CMK (cell line): ENCODE data around the gene USP47.

Experiments
- DNase-seq: peaks from one replicate; pipeline ENCODE4 v3.0.0-alpha.2; 2010; ENCODE audit warnings: low read depth

The USP47 gene

GRCh38 chr11:11967669-11968510, 126.1 kb downstream of the USP47 start:
- DNase-seq, result no peak

GRCh38 chr11:11968511-11969280, 126.9 kb downstream of the USP47 start:
- DNase-seq, result no peak

GRCh38 chr11:11969380-11970215, 127.8 kb downstream of the USP47 start:
- no peak for DNase-seq

- no peak for DNase-seq
Measured at GRCh38 chr11:11970556-11970955, 128.8 kb downstream of the USP47 start.

- no peak for DNase-seq
Measured at GRCh38 chr11:11971906-11972547, 130.3 kb downstream of the USP47 start.

GRCh38 chr11:11972730-11973341, 131.1 kb downstream of the USP47 start:
- no peak for DNase-seq

GRCh38 chr11:11973361-11973800, 131.6 kb downstream of the USP47 start:
- DNase-seq, result no peak

GRCh38 chr11:11973866-11974265, 132.1 kb downstream of the USP47 start:
- no peak for DNase-seq

- no peak for DNase-seq
Measured at GRCh38 chr11:11975201-11976092, 133.7 kb downstream of the USP47 start.

- DNase-seq, result no peak
Measured at GRCh38 chr11:11976481-11977127, 134.8 kb downstream of the USP47 start.

- no peak for DNase-seq
Measured at GRCh38 chr11:11977206-11977938, 135.6 kb downstream of the USP47 start.

GRCh38 chr11:11978098-11978637, 136.4 kb downstream of the USP47 start:
- DNase-seq, result no peak

- DNase-seq, result no peak
Measured at GRCh38 chr11:11978792-11979487, 137.2 kb downstream of the USP47 start.

- no peak for DNase-seq
Measured at GRCh38 chr11:11979488-11980117, 137.8 kb downstream of the USP47 start.

- no peak for DNase-seq
Measured at GRCh38 chr11:11980200-11980599, 138.4 kb downstream of the USP47 start.

GRCh38 chr11:11980841-11981308, 139.1 kb downstream of the USP47 start:
- no peak for DNase-seq

- DNase-seq, result no peak
Measured at GRCh38 chr11:11981364-11981763, 139.6 kb downstream of the USP47 start.

- DNase-seq, result no peak
Measured at GRCh38 chr11:11981840-11982239, 140.1 kb downstream of the USP47 start.
